NCI-H524 treated with DMSO at 0.1 percent for 48 hours (cell line): ENCODE measurements around the gene CD300LD.

Source experiments
- DNase-seq: peaks from one replicate; lab custom pipeline; 2025; lab: John Stamatoyannopoulos, UW

The CD300LD gene

DNA sequence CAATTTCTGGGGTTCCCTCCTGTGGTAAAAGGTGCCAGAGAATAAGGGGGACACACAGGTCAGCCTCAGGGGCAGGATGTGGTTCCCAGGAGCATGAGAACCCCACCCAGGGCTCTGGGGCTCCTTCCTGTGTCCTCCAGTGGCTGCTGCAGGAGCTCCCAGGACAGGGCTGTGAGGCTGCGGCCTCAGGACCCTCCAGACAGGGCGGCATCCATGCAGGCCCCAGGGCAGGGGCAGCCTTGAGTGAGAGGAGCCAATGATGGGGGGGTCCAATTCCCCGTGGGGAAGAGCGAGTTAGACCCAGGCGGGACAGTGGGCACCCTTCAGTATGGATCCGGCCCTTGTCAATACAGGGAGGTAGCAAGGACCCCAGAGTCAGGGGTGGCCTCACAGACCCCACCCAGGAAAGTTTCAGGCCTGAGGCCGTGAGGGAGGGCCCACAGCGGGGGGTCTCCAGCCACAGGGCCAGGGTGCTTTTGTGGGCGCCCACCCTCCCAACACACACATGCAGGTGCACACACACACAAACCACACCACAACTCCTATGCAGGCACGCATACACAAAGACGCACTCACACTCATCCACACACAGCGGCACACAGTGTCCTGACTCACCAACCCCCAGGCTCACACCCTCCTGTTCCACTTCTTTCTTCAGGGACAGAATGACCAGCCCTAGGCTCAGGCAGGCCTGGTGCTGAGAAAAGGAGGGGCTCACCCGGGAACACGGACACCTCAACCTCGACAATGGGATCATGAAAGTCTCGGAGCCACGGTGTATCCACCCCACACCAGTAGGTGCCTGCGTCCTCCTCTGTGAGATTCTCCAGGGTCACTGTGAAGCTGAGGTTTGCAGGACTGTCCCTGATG lies 48.0 kb downstream of the CD300LD start:
- DNase-seq, result no peak

DNA sequence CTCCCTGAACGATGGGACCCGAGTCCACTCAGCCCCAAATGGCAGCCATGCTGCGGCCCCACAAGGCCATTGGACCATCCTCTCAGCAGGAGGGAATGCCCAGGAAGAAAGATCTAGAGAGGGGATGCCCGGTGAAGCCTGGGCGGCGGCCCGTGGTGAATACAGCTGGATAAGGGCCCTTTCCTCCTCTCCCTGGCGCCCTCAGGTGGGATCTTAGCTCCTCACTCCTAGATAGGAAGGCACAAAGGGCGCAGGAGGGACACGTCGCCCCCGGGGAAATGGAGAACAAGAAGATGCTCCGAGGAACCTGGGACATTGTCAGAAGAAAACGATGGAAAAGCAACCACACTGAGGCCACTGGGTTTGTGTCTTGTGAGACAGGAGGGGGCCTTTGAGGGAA lies 48.7 kb downstream of the CD300LD start:
- no peak for DNase-seq

DNA sequence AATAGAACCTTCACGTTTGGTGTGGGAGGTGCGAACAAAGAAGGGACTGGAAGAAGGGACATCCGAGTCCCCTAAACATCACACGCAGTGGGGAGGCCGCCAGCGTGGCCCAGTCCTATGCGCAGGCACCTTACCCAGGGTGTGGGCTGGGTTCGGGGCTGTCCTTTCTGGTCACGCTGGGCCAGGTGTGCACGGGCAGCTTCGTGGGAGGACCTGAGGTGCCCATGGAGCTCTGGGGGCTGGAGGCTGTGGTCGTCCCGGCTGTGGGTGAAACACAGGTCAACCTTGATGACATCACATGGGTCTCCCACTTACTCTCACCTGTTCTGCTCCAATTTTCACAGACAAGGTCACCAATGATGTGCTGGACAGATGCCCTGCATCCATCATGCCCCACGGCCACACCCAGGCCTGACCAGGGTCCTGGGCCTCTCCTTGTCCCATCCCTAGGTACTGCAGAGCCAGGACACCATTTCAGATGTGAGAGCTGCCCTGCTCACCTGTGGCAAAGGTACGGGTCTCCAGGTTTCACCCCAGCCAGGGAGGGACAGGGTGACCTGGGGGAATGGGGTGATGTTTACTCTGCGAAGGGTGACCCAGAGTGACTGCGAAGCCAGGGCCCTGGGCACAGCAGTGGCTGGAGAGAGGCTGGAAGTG lies 49.2 kb downstream of the CD300LD start:
- no peak for DNase-seq

DNA sequence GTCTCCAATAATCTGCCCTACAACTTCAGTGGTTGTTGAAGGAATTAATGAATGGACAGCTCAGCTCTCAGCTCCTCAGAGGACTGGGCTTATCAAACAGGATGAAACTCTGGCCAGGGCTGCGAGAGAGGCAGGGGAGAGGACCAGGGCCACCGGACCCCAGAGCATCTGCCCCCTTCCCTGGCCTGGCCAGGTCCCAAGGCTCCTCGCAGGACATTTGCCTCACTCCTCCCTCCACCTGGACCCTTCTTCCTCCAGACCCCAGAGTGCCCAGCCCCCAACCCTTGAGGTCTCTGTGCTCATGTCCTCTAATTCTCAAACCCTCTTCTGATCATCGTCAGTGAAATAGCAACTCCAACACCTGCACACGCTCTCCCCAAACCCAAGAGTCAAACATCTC lies 49.9 kb downstream of the CD300LD start:
- no peak for DNase-seq

DNA sequence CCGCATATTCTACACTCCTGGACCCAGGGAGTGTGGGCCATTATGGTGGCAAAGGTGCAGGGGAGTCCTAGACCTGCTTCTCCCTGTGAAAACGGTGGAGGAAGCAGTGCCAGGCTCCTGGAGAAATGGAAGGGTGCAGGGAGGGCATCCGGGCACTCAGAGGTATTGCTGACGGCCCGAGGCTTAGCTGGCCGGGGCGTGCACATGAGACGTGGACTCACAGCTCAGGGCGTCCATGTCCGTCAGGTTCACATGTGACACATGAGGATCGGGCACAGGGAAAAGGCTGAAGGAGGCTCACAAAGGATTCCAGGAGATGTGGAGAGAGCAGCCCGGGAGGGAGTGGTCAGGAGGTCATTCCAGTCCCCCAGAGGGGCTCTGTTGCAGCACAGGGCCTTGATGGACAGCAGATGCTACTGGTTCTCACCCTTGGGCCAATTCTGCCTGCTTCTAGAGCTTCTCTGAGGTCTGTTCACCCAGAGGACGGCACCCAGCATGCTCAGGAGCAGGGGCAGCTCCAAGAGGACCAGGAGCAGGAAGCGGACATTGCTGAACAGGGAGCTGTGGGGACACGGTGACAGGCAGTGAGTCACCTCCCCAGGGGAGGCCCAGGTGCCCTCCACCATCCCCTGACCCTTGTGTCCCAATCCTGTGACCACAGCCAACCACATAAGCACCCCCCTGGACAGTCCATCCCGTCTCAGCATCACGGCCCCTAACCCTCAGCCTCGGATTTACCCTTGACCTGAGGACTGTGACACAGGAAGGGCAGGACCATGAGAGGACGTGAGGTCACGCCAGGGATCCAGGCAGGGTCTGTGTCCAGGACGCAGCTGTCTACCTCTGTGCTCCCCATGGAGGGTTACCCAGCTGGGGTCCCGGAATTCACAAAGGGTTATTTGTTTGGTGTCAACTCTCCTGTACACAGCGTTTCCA lies 50.6 kb downstream of the CD300LD start:
- DNase-seq, result no peak

DNA sequence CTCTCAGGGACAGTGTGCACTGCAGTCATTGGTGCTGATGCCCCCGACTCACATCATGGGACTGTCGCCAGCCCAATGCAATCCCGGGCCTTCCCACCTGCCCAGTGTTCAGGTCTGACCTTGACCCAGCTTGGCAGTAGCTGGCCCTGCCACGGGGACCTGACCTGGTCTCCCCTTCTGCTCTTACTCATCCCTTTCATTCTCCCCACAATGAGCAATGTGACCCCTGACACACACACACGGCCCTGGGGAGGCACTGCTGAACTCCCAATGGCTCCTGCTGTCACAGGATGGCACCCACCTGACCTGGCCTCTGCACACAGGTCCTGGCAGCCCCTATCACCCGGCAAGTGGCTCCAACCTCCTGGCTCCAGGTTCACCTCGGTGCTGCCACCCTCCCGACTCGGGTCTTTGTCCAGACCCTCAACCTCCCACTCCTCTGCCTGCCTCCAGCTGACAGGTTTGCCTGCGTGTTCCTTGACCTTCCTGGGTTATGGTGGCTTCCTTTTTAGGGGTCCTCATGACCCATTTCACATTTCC lies 52.7 kb downstream of the CD300LD start:
- no peak for DNase-seq

DNA sequence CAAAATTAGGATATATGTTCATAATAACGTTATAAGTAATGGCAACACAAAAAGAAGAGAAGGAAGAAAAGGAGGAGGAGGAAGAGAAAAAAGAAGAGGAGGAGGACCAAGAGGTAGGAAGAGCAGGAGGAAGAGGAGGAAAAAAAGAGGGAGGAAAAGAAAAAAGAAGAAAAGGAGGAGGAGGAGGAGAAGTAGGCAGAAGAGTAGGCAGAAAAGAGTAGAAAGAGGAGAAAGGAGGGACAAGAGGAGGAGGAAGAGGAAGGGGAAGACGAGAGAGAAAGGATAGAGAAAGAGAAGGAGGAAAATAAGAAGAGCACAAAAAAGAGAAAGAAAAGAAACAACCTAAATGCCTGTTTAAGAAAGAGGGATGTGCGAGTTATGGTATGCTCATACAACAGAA lies 55.2 kb downstream of the CD300LD start:
- no peak for DNase-seq

DNA sequence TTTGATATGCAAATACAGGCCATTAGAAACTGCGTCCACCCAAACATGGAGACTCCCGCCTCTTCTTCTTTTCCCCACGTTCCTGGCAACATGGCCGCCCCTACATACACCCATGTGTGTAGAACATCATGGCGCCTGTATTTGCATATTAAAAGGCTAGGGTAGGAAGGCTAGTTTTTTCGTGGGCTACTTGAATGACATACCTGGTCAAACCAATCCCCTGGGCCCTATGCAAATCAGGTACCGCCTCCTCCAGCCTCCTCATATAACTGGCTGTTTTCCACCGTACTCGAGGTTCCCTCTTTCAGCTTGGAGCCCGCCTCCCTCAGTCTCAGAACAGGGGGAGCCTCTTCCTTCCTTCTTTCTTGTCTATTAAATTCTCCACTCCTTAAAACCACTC lies 60.0 kb downstream of the CD300LD start:
- no peak for DNase-seq

DNA sequence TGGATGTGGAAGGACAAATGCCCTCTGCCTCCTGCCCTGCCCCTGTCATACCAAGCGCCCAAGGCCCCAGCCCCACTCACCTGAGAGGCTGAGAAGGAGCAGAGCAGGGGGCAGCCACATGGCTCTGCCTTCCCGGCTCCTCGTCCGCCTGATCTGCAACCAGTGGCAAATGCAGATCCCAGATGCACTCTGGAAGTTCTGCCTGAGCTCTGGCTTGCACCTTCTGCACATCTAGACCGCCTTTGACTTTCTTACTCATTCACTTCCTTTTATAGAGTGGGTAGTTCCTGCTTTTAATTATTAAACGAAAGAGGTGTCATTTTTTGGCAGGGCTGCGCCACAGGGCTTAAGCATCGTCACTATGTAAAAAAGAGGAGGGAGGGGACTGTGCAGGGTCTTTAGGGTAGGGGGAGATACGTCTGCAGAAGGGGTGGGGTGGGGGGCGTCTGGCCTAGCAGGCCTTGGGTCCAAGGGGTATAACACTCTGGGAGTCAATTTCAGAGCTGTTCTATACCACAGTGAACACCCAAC lies 60.8 kb downstream of the CD300LD start, which contains the start of gene CD300LB:
Gene CD300LB, minus strand, starts transcription at position 245 of the 531 bp plus-strand sequence. Its CDS starts 125 bp downstream, at position 120.
- DNase-seq, result no peak

DNA sequence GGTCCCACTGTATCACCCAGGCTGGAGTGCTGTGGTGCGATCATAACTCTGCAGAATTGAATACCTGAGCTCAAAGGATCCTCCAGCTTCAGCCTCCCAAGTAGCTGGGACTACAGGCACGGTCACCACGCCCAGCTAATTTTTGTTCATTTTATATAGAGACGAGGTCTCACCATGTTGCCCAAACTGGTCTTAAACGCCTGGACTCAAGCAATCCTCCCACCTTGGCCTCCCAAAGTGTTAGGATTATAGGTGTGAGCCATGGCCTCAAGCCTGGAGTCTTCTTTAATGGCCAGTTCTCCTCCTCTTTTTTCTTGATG lies 61.3 kb downstream of the CD300LD start:
- DNase-seq, result no peak
